Erythroblast (primary cell): ENCODE measurements around the gene SMAD6.

Source experiments
- GATA1 ChIP-seq: IDR thresholded peaks from 2 replicates; pipeline ENCODE4 v1.6.1; 2011; ENCODE audit warnings: low read depth, mild to moderate bottlenecking, control low read depth, low read length, moderate library complexity
- POLR2A ChIP-seq: IDR thresholded peaks from 2 replicates; pipeline ENCODE4 v1.6.1; 2011; ENCODE audit warnings: mild to moderate bottlenecking, low read length

GRCh38 chr15:66785637-66786036 lies 83.6 kb downstream of the SMAD6 start:
- no peak for TF ChIP-seq POLR2A
- TF ChIP-seq GATA1: no peak
